Lower lobe of right lung (tissue), 2 donors: ENCODE data around the gene WNT11. TPM values are rescaled to one million over a fixed set of nuclear protein-coding genes. Genes with fewer than 3 reads are reported as not detected.
A peak's percentile ranks its signal among the peaks of the same experiment; 100 is the strongest.

Experiments
- ATAC-seq, 2 donors: fragments of 200-7000 bp; cut with Tn5 transposase; one replicate each; pipeline ENCODE4 v1.9.1; 2020 to 2022; ENCODE audit warnings: mild to moderate bottlenecking in 2 of 2, moderate library complexity in 2 of 2
- DNase-seq: peaks from one replicate; pipeline ENCODE4 v3.0.0-alpha.2; 2020
- H3K27ac ChIP-seq: fragments of 200-600 bp; one replicate; pipeline ENCODE4 v1.8.0; 2022
- H3K27me3 ChIP-seq: fragments of 200-600 bp; one replicate; pipeline ENCODE4 v1.8.0; 2022; ENCODE audit warnings: low read depth
- H3K36me3 ChIP-seq: fragments of 200-600 bp; one replicate; pipeline ENCODE4 v1.8.0; 2022; ENCODE audit warnings: mild to moderate bottlenecking
- H3K4me1 ChIP-seq: fragments of 200-600 bp; one replicate; pipeline ENCODE4 v1.8.0; 2022
- H3K4me3 ChIP-seq: fragments of 200-600 bp; one replicate; pipeline ENCODE4 v1.8.0; 2022; ENCODE audit warnings: mild to moderate bottlenecking
- H3K9me3 ChIP-seq: fragments of 200-600 bp; one replicate; pipeline ENCODE4 v1.8.0; 2022
- intact Hi-C: fragments of 100-400 bp; cut with DNase I; formaldehyde crosslinking; loops from one replicate; pipeline ENCODE4 v1.11.0; 2022
- total RNA-seq: library from RNA; stranded (reverse); fragmentation: NEBNext Ultra II Directional; extraction: Animal tissue kit (Norgen Biotek cat#: 25700); gene quantifications from one replicate; pipeline ENCODE4 v1.2.1, GENCODE V29; 2021
- TF ChIP-seq, protein P1 (sequence below): fragments of 200-600 bp; IDR thresholded peaks from one replicate; pipeline ENCODE4 v1.8.0; 2022; ENCODE audit warnings: antibody characterized with exemption, mild to moderate bottlenecking
- donor health status: DM: no; HTN: yes; CAD: no; lungs with severe emphysema.

The WNT11 gene
- total RNA-seq, 1 donor from 2014 or later = 9.2 TPM

DNA sequence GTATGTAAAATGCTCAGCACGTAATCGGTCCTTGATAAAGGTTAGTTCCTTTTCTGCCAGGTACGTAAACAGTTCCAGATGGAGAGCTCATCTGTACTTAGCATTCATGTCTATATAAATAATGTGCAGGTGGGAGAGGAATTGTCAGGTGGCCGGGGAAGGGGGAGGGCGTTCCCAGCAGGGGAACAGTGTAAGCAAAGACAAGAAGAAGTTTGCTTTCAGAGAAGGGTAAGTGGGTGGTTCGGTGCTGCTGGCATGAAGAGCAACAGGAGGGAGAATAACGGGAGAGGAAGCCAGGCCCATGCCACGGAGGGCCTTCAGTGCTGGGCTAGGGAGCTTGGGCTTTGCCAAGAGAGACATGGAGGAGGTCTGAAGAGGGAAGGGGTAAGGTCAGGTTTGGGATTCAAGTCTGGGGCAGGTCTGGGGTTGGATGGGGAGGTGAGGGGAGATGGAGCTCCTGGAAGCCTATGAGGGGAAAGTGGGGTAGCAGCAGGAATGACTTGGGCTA lies 11.4 kb upstream of the WNT11 start:
- H3K4me1 ChIP-seq = no peaks in the 10 kb centered on the region
- H3K9me3 ChIP-seq = no peaks in the 10 kb centered on the region
- TF ChIP-seq, protein P1, sequence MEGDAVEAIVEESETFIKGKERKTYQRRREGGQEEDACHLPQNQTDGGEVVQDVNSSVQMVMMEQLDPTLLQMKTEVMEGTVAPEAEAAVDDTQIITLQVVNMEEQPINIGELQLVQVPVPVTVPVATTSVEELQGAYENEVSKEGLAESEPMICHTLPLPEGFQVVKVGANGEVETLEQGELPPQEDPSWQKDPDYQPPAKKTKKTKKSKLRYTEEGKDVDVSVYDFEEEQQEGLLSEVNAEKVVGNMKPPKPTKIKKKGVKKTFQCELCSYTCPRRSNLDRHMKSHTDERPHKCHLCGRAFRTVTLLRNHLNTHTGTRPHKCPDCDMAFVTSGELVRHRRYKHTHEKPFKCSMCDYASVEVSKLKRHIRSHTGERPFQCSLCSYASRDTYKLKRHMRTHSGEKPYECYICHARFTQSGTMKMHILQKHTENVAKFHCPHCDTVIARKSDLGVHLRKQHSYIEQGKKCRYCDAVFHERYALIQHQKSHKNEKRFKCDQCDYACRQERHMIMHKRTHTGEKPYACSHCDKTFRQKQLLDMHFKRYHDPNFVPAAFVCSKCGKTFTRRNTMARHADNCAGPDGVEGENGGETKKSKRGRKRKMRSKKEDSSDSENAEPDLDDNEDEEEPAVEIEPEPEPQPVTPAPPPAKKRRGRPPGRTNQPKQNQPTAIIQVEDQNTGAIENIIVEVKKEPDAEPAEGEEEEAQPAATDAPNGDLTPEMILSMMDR = no peak
- ATAC-seq (no peak), DNase-seq (peak; percentile 9)
- H3K27ac ChIP-seq = no peak overlapping the region
- no peak overlapping the region for H3K4me3 ChIP-seq
- no peaks in the 10 kb centered on the region for H3K36me3 ChIP-seq
- no peaks in the 10 kb centered on the region for H3K27me3 ChIP-seq
- intact Hi-C loops = loop anchor here (10.0 kb wide), 1 partner anchor 97 kb away; no protein-coding TSS in a partner anchor

DNA sequence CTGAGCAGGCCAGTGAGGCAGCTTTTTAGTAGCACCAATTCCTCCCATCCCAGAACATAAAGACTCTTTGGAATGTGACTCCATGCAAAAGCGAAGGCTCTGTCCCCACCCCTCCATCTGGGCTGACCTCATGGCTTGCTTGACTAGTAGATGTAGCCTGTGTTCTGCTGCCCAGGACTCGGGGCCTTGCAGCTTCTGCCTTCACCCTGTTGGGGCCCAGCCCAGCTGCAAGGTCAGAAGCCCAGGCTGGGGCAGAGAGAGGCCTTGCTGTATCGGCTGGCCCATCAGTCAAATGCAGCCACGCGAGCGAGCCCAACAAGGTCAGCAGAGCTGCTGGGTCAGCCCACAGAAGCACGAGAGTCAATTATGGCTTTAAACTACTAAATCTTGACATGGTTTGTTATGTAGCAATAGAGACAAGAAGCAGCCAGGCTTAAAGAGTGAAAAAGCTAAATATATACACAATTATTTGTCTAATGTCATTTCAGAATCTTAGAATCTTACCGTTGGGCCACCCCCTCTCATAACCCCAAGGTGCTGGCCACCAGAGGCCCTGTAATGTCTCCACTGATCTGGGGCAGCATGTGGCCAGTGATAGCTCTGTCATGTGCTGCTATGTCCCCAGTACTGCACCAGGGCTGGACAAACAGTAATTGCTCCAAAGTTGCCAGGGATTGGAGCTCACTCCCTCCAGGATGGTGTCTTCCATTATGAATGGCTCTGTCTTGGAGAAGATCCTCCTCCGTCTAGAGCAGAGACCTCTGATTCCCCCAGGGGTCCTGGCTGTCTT lies 10.4 kb upstream of the WNT11 start:
- Histone ChIP-seq H3K4me3 (no peak overlapping the region), H3K36me3 (no peaks in the 10 kb centered on the region)
- intact Hi-C loops = loop anchor here (10.0 kb wide), 1 partner anchor 98 kb away; no protein-coding TSS in a partner anchor

DNA sequence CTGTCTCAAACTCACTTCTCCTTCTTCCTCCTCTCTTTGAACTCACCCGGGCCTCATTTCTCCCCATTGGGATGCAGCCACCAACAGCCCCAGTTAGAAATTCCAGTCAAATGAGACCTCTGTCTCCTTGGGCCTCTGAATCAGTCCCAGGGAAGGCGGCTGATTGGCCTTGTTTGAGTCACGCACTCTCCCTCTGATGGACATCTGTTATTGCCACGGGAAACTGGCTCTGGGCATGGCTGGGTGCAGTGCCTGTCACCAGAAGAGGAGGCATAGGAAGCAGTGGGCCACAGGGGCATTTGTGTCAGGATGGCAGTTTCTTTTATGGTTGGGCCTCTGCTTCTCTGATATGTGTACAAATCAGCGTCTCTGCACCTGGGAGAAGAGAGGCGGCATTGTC lies 9.6 kb upstream of the WNT11 start:
- Histone ChIP-seq H3K27me3 (peaks cover 12% of the 10 kb centered on the region), H3K4me3 (no peak overlapping the region), H3K9me3 (no peaks in the 10 kb centered on the region), H3K4me1 (peaks cover 3% of the 10 kb centered on the region), H3K27ac (no peak overlapping the region), H3K36me3 (no peaks in the 10 kb centered on the region)
- ATAC-seq (no peak), DNase-seq (peak; percentile 28)
- intact Hi-C loops = loop anchor here (10.0 kb wide), 1 partner anchor 99 kb away; no protein-coding TSS in a partner anchor
- TF ChIP-seq, protein P1 = no peak

More for the DNA sequence above, 10.4 kb upstream of the WNT11 start:
- no peaks in the 10 kb centered on the region for H3K9me3 ChIP-seq
- H3K27me3 ChIP-seq = peaks cover 4% of the 10 kb centered on the region
- TF ChIP-seq, protein P1 = no peak
- no peak overlapping the region for H3K27ac ChIP-seq
- DNase-seq = peak; percentile 37
- no peaks in the 10 kb centered on the region for H3K4me1 ChIP-seq
- no peak for ATAC-seq

DNA sequence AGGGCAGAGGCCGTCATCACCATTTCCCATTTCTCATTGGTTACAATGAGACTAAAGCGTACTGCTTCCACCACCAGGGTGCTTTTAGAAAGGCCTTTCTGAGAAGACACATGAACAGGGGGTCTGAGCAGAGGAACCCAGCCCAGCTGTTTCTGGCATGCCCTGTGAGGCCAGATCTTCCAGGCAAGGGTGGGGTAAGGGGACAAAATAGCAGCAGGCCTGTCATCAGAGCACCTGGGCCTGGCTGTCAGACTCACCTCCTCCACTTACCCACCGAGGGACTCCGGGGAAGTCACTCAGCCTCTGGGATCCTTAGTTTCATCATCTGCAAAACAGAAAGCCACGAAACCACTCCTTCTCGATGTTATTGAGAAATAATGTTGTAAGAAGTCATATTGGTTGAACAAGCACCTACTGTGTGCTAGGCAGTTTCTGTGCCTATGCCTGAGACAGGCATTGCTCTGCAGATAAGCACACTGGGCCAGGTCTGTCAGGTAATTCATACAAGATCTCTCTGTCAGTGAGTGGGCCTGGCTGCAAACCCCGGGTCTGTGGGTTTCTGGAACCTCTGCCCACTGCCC lies 8.8 kb upstream of the WNT11 start:
- TF ChIP-seq, protein P1 = no peak
- intact Hi-C loops = loop anchor here (10.0 kb wide), 1 partner anchor 100 kb away; no protein-coding TSS in a partner anchor
- no peaks in the 10 kb centered on the region for H3K36me3 ChIP-seq
- no peaks in the 10 kb centered on the region for H3K9me3 ChIP-seq
- peaks cover 7% of the 10 kb centered on the region for H3K4me1 ChIP-seq
- no peak overlapping the region for H3K4me3 ChIP-seq
- DNase-seq (peak; percentile 3), ATAC-seq (no peak)
- no peak overlapping the region for H3K27ac ChIP-seq
- H3K27me3 ChIP-seq = peaks cover 21% of the 10 kb centered on the region

DNA sequence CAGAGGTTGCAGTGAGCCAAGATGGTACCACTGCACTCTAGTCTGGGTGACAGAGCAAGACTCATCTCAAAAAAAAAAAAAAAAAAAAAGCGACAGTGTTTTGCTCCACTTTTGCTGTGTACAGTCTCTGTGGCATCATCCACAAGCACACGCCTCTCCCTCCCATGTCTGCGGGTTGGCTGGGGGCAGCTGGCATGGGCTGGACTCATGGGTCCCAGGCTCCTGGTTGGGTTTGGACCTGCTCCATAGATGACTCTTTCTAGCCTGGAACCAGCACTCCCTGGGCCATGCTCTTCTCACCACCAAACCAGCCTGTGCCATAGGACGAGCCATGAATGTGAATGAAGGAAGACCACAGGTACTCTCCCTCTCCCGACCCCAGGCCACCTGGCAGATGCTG lies 7.9 kb upstream of the WNT11 start:
- H3K9me3 ChIP-seq = no peaks in the 10 kb centered on the region
- peaks cover 16% of the 10 kb centered on the region for H3K4me1 ChIP-seq
- no peak for ATAC-seq
- intact Hi-C loops = loop anchor here (10.0 kb wide), 1 partner anchor 101 kb away; no protein-coding TSS in a partner anchor
- H3K27me3 ChIP-seq = peaks cover 27% of the 10 kb centered on the region
- peak; percentile 10 for DNase-seq
- TF ChIP-seq, protein P1 = no peak
- no peaks in the 10 kb centered on the region for H3K36me3 ChIP-seq
- no peak overlapping the region for H3K27ac ChIP-seq
- no peak overlapping the region for H3K4me3 ChIP-seq
